Endothelial cell of umbilical vein (primary cell): ENCODE measurements around the gene TRAF1.

Experiments used
- EZH2 ChIP-seq: IDR thresholded peaks from 2 replicates; pipeline ENCODE4 v1.6.1; 2012; ENCODE audit warnings: borderline replicate concordance, low read depth, mild to moderate bottlenecking, moderate library complexity, low read length, inconsistent platforms; ENCODE audit not compliant: severe bottlenecking
- POLR2A ChIP-seq: IDR thresholded peaks from 2 replicates; pipeline ENCODE4 v1.6.1; 2012; ENCODE audit warnings: low read depth, mild to moderate bottlenecking, control low read depth, low read length
- POLR2AphosphoS5 ChIP-seq: IDR thresholded peaks from 2 replicates; pipeline ENCODE4 v1.6.1; 2012; ENCODE audit warnings: low read depth, mild to moderate bottlenecking, control low read depth, low read length, moderate library complexity; ENCODE audit not compliant: insufficient read depth
- TF ChIP-seq, protein P1 (sequence below), 2 donors: IDR thresholded peaks; 1 replicate in 1 of 2; 2 replicates in 1 of 2; pipeline ENCODE4 v1.5.1; 2011; ENCODE audit warnings: low read length in 2 of 2, mild to moderate bottlenecking in 2 of 2, moderate library complexity in 2 of 2, control low read depth in 1 of 2, inconsistent platforms in 1 of 2, low read depth in 1 of 2; ENCODE audit not compliant: insufficient read depth in 1 of 2; ENCODE audit errors: extremely low read depth in 1 of 2
- TF ChIP-seq, protein P2 (sequence below): IDR thresholded peaks from 2 replicates; pipeline ENCODE4 v1.6.1; 2011; ENCODE audit not compliant: insufficient read depth, insufficient read length

DNA sequence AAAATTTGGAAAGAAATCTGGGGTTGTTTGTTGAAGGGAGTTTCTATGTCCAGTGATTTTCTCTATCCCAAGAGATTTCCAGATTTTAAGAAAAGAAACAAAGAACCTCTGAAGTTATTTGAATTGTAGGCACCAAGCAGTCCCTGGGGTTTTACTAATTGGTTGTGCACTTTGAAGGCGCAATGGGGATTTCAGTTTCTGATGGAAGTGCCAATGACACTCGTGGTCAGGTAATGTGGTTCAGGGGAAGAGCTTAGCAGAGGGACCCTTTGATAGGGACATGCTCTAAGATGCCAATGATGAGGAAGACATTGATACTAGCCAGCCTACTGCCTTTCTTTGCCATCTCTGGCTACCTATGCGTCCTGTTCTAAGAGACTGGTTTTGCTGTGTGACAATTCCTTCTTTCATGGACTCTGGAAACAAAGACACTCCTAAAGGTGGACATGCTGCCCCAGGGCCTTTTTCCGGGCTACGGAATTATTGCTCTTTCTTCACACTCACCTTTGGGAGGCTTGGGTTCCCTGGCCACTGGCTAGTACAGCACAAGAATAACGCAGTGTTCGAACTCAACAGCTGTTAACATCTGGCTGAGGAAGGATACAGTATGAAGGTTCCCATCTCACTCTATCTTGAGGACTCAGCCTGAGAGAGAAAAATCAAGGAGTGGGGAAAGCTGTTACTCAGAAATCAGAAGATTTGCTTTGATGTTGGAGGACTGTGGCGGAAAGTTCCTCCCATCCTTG, 6.9 kb upstream of the TRAF1 start:
- TF ChIP-seq, protein P1, sequence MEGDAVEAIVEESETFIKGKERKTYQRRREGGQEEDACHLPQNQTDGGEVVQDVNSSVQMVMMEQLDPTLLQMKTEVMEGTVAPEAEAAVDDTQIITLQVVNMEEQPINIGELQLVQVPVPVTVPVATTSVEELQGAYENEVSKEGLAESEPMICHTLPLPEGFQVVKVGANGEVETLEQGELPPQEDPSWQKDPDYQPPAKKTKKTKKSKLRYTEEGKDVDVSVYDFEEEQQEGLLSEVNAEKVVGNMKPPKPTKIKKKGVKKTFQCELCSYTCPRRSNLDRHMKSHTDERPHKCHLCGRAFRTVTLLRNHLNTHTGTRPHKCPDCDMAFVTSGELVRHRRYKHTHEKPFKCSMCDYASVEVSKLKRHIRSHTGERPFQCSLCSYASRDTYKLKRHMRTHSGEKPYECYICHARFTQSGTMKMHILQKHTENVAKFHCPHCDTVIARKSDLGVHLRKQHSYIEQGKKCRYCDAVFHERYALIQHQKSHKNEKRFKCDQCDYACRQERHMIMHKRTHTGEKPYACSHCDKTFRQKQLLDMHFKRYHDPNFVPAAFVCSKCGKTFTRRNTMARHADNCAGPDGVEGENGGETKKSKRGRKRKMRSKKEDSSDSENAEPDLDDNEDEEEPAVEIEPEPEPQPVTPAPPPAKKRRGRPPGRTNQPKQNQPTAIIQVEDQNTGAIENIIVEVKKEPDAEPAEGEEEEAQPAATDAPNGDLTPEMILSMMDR (IDR thresholded peaks at IDR 0.05; ENCODE audit: extremely low read depth in 1 of 2, insufficient read depth in 1 of 2, low read depth in 1 of 2, low read length in 2 of 2), result no peak
- TF ChIP-seq, protein P2, sequence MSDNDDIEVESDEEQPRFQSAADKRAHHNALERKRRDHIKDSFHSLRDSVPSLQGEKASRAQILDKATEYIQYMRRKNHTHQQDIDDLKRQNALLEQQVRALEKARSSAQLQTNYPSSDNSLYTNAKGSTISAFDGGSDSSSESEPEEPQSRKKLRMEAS, result no peak
- TF ChIP-seq POLR2A, result no peak
- TF ChIP-seq POLR2AphosphoS5, result no peak
- no peak for TF ChIP-seq EZH2
